GM20000 (cell line): ENCODE results near the gene PEX14.

Experiments used
- DNase-seq: peaks from one replicate; pipeline ENCODE4 v3.0.0; 2012; ENCODE audit warnings: low spot score
- TF ChIP-seq, protein P1 (sequence below): IDR thresholded peaks from 2 replicates; pipeline ENCODE4 v1.5.1; 2012; ENCODE audit warnings: mild to moderate bottlenecking, control low read depth; ENCODE audit errors: extremely low read depth, missing control alignments

The PEX14 gene

DNA sequence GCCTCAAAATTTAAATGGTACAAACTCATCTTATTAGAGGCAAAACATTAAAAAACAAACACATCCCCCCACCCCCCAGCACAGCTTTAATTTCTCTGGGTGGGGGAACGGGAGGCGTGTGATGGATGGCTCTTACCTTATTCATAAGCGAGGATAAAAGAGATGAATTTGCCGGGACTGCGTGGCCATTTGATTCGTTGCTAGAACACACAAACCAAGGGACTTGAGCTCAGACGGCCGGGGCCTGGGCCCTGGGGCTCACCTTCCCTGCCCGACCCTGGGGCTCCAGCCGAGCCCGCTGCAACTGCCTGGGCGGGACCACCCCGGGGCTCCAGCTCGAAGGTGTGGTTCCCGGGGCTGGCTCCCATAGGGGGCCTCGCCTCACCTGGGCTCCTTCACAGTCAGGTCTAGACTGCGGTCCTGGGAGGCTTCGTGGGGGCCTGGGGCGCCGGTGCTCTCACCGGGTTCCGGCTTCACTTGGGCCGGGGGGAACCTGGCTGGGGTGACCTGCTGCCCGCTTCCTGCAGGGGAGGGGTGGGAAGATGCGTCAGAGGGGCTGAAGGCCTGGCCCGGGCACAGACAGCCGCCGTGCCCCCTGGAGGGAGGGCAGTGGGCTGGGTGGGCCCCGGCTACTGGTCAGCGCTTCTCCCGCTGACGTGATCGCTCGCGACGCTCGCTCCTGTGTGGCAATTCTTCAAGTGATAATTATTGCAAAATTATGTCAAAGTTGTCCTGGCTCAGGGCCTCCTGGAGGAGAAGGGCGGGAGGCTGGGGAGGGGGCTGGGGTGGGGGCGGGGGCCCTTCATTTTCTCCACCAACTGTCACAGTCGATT is 176.0 kb downstream of the PEX14 start:
- no peak for DNase-seq
- TF ChIP-seq, protein P1, sequence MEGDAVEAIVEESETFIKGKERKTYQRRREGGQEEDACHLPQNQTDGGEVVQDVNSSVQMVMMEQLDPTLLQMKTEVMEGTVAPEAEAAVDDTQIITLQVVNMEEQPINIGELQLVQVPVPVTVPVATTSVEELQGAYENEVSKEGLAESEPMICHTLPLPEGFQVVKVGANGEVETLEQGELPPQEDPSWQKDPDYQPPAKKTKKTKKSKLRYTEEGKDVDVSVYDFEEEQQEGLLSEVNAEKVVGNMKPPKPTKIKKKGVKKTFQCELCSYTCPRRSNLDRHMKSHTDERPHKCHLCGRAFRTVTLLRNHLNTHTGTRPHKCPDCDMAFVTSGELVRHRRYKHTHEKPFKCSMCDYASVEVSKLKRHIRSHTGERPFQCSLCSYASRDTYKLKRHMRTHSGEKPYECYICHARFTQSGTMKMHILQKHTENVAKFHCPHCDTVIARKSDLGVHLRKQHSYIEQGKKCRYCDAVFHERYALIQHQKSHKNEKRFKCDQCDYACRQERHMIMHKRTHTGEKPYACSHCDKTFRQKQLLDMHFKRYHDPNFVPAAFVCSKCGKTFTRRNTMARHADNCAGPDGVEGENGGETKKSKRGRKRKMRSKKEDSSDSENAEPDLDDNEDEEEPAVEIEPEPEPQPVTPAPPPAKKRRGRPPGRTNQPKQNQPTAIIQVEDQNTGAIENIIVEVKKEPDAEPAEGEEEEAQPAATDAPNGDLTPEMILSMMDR: no peak

DNA sequence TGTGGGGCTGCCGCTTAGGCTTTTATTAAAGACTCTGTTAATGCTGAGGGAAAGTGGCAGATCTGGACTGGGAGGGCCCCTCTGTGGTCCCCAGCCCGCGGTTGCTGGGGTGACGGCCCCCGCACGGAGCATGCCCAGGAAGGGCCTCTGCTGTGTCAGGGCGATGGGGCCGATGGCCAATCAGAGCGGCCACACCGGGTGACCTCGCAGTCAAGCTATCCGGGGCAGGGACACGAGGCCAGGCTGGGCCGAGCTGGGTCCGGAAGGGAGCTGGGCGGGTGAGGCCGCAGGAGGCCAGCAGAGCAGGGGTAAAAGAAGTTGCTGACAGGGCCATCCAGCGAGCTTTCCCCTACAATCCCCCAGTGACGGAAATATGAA is 176.6 kb downstream of the PEX14 start:
- TF ChIP-seq, protein P1: no peak

DNA sequence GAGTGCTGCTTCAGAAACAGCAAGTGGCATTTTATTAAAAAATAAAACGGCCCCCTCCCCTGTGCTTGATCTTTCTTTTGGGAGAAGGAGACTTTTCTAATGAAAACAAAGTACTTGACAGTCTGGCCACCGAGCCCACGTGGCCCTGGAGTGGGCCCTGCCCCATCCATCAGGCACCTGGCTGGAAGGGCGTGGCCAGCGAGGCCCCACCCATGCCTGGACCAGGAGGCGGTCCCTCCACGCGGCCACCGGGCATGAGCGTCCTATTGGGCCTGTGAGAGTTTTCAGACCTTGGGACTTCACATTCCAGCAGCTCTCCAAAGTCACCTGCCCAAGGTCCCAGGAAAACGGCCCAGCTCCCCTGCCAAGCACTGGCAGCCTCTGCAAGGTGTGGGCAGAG is 177.0 kb downstream of the PEX14 start:
- TF ChIP-seq, protein P1: no peak
- DNase-seq: no peak

More for the DNA sequence above, 176.6 kb downstream of the PEX14 start:
- no peak for DNase-seq

DNA sequence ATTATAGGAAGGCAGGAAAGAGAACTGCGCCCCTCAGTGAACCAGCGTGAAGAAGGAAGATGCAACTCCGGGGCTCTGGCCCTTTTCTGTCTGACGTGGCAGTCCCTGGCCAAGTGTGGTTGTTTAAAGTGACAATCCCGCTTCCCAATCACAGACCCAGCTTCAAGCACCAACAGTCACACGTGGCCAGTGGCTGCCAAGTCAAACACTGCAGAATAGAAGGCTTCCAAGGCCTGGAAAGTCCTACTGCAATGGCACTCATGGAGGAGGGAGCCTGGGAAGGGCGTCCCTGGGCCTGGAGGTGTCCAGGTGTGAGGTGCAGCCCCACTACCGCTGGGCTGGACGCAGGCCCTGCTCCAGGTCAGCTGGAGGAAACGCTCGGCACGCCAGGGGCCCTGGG is 177.9 kb downstream of the PEX14 start:
- TF ChIP-seq, protein P1: no peak

DNA sequence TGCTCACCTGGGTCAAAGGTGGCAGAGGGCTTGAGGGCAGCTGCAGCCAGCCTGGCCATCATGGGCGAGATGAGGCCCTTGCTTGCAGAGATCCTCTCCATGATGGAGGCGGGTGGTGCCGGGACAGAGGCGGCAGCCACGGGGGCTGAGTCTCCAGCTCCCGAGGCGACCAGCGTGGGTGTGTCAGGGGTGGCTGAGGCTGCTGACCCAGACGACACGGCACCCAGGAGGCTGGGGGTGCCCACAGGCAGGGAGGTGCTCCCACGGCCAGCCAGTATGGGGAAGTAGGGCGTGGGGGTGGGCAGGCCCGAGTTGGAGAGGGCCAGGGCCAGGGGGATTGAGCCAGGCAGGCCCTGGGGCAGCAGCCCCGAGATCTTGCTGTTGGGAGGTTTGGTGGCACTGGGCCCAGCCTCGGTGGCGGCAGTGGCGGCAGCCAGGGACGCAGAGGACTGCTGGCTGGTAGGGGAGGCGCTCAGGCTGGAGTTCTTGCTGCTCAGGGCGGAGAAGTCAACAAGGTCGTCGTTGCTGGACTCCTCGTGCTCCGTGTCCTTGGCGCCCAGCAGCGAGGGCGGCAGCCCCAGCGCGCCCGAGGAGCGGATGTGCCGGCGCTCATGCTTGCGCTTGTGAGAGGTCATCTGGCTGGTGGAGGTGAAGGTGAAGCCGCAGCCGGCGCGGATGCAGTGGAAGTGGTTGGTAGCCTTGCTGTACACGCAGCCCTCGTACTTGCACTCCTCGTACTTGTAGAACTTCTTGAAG is 178.8 kb downstream of the PEX14 start:
- DNase-seq: no peak
- TF ChIP-seq, protein P1: no peak

More for the DNA sequence above, 177.9 kb downstream of the PEX14 start:
- no peak for DNase-seq

DNA sequence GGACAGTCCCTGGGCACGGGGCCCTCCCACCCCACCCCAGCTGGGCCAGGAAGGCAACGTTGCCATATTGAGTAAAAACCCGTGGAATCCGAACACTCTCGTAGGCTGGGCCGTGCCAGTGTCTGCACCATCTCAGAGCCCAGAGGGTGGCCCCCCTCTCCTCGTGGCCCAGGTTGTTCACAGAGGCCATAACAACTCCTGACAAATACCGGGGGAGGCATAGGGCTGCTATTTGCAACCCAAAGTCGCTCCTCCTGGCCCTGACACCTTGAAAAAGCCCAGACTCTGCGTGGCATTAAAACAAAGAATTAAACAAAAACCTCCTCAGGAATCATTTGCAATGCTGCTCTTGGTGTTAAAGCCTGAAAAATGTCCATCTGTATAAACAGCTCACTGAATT is 180.3 kb downstream of the PEX14 start:
- no peak for DNase-seq
- TF ChIP-seq, protein P1: no peak

DNA sequence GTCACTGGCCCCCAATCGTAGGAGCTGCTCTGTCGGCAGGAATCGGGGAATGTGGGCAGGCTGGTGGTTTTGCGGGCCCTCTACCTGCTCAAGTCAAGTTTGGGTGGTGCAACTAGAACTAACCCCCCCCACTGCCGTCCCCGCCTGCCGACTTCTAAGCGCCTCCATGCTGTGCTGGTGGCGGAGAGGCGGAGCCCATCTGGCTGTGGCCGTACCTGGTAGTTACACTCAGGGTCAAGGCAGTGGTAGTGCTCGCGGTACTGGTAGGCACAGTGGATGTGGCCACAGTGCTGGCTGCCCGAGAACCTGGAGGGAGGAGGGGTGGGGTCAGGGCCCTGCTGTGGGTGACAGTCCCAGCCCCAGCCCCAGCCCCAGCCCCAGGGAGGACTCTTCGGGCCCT is 181.7 kb downstream of the PEX14 start:
- no peak for DNase-seq
- TF ChIP-seq, protein P1: no peak
